HCT116 (cell line): ENCODE measurements around the gene COMMD3. TPM values are rescaled to one million over a fixed set of nuclear protein-coding genes. Genes with fewer than 3 reads are reported as not detected.

ENCODE experiments used
- ATAC-seq: fragments of 200-7000 bp; cut with Tn5 transposase; 2 replicates; pipeline ENCODE4 v1.9.1; 2020; ENCODE audit warnings: mild to moderate bottlenecking, moderate library complexity
- BruUV-seq: library from RNA; stranded (reverse); fragments of 400-500 nt; replicated peaks from 2 replicates; lab custom pipeline; 2021; lab: Mats Ljungman, UMichigan
- CTCF ChIA-PET: fragments of 300-600 bp; sonication (Branson Sonifier 250); formaldehyde crosslinking; loops from one replicate; lab custom pipeline; 2021; ENCODE audit warnings: antibody characterized with exemption; lab: Charles Lee
- POLR2A ChIA-PET: fragments of 300-600, 350-600 bp; sonication (Branson Sonifier 250); formaldehyde crosslinking; loops from one replicate; lab custom pipeline; 2021; ENCODE audit warnings: antibody characterized with exemption; lab: Charles Lee
- RAD21 ChIA-PET, 2 experiments: fragments of 300-600 bp; sonication (Branson Sonifier 250); formaldehyde crosslinking; loops; one replicate each; lab custom pipeline; 2023; ENCODE audit warnings: low total read pairs in 2 of 2; ENCODE audit not compliant: uncharacterized antibody in 2 of 2, unreplicated experiment in 2 of 2, low non-redundant PET in 1 of 2; lab: Charles Lee
- DNase-seq: peaks from one replicate; pipeline ENCODE4 v3.0.0-alpha.2; 2010; ENCODE audit warnings: low read depth, low spot score
- H2AFZ ChIP-seq: fragments of 200-600 bp; shearing (Covaris generic), sonication (generic); 2 replicates; pipeline ENCODE4 v1.6.1; 2017; ENCODE audit warnings: low read depth, mixed run types, mixed read lengths, antibody characterized with exemption, low read length; ENCODE audit not compliant: poor library complexity, severe bottlenecking
- H3K27ac ChIP-seq: 2 replicates; pipeline ENCODE4 v1.5.1; 2012; ENCODE audit warnings: low read depth, low read length
- H3K27me3 ChIP-seq: fragments of 200-600 bp; sonication (generic); 2 replicates; pipeline ENCODE4 v1.6.1; 2016; ENCODE audit warnings: mixed run types, low read length, mixed read lengths; ENCODE audit not compliant: insufficient read depth
- H3K36me3 ChIP-seq, 2 experiments: fragments of 200-500 bp in 1 of 2; fragments of 200-600 bp in 1 of 2; sonication (Bioruptor generic) in 1 of 2; sonication (generic) in 1 of 2; 2 replicates each; pipeline versions ENCODE4 v1.5.1 to v1.6.1; 2014 to 2016; ENCODE audit warnings: low read length in 2 of 2, inconsistent platforms in 1 of 2, mixed read lengths in 1 of 2, mixed run types in 1 of 2; ENCODE audit not compliant: insufficient read depth in 2 of 2, control insufficient read depth in 1 of 2
- H3K4me1 ChIP-seq, 2 experiments: fragments of 200-600 bp in 1 of 2; sonication (generic) in 1 of 2; 2 replicates each; pipeline versions ENCODE4 v1.5.1 to v1.6.1; 2012 to 2017; ENCODE audit warnings: low read length in 2 of 2, inconsistent platforms in 1 of 2, mild to moderate bottlenecking in 1 of 2, mixed read lengths in 1 of 2, mixed run types in 1 of 2, moderate library complexity in 1 of 2; ENCODE audit not compliant: insufficient read depth in 2 of 2, control insufficient read depth in 1 of 2
- H3K4me2 ChIP-seq: fragments of 200-600 bp; sonication (generic); 2 replicates; pipeline ENCODE4 v1.6.1; 2017; ENCODE audit warnings: mixed run types, low read length, mixed read lengths
- H3K4me3 ChIP-seq, 2 experiments: fragments of 200-600 bp in 1 of 2; sonication (generic) in 1 of 2; replicated peaks in 1 of 2; 2 replicates each; pipeline ENCODE4 v1.5.1; 2011 to 2016; ENCODE audit warnings: low read length in 2 of 2, control low read depth in 1 of 2, low read depth in 1 of 2, mild to moderate bottlenecking in 1 of 2, mixed read lengths in 1 of 2, mixed run types in 1 of 2
- H3K79me2 ChIP-seq: fragments of 200-600 bp; sonication (generic); 2 replicates; pipeline ENCODE4 v1.6.1; 2017; ENCODE audit warnings: mild to moderate bottlenecking, mixed run types, low read length, moderate library complexity, mixed read lengths; ENCODE audit not compliant: insufficient read depth
- H3K9ac ChIP-seq: fragments of 200-600 bp; sonication (generic); 2 replicates; pipeline ENCODE4 v1.6.1; 2016; ENCODE audit warnings: low read length, mixed read lengths
- H3K9me2 ChIP-seq: fragments of 200-600 bp; sonication (generic), shearing (Covaris generic); 2 replicates; pipeline ENCODE4 v1.6.1; 2017; ENCODE audit warnings: mixed run types, mild to moderate bottlenecking, moderate library complexity; ENCODE audit not compliant: insufficient read depth
- H3K9me3 ChIP-seq, 2 experiments: fragments of 200-500 bp in 1 of 2; fragments of 200-600 bp in 1 of 2; sonication (Bioruptor generic) in 1 of 2; sonication (generic) in 1 of 2; 2 replicates each; pipeline ENCODE4 v1.6.1; 2014 to 2017; ENCODE audit warnings: low read length in 2 of 2, mixed read lengths in 2 of 2, inconsistent platforms in 1 of 2, low read depth in 1 of 2, mild to moderate bottlenecking in 1 of 2, mixed run types in 1 of 2, moderate library complexity in 1 of 2; ENCODE audit not compliant: control insufficient read depth in 1 of 2, insufficient read depth in 1 of 2
- H4K20me1 ChIP-seq: fragments of 200-600 bp; sonication (generic), shearing (Covaris generic); 2 replicates; pipeline ENCODE4 v1.6.1; 2017; ENCODE audit warnings: mixed run types, mild to moderate bottlenecking, moderate library complexity; ENCODE audit not compliant: insufficient read depth
- ATF3 ChIP-seq: IDR thresholded peaks from 2 replicates; pipeline ENCODE4 v1.6.1; 2012
- CBX3 ChIP-seq: IDR thresholded peaks from 2 replicates; pipeline ENCODE4 v1.6.1; 2012; ENCODE audit warnings: low read depth
- CEBPB ChIP-seq: IDR thresholded peaks from 2 replicates; pipeline ENCODE4 v1.6.1; 2012; ENCODE audit warnings: low read depth
- ELF1 ChIP-seq: IDR thresholded peaks from 2 replicates; pipeline ENCODE4 v1.6.1; 2012; ENCODE audit warnings: low read depth, borderline replicate concordance
- EZH2 ChIP-seq: fragments of 200-600 bp; sonication (generic); IDR thresholded peaks from 2 replicates; pipeline ENCODE4 v1.6.1; 2017; ENCODE audit warnings: antibody characterized with exemption, mixed run types
- POLR2A ChIP-seq: IDR thresholded peaks from 2 replicates; pipeline ENCODE4 v1.7.0; 2011; ENCODE audit warnings: borderline replicate concordance; ENCODE audit not compliant: insufficient read depth, insufficient read length; ENCODE audit errors: extremely low read depth
- POLR2AphosphoS5 ChIP-seq: IDR thresholded peaks from 2 replicates; pipeline ENCODE4 v1.6.1; 2011; ENCODE audit warnings: mild to moderate bottlenecking, low read depth, low read length, moderate library complexity
- RAD21 ChIP-seq: IDR thresholded peaks from 2 replicates; pipeline ENCODE4 v1.6.1; 2012; ENCODE audit warnings: low read depth, mild to moderate bottlenecking
- REST ChIP-seq: IDR thresholded peaks from 2 replicates; pipeline ENCODE4 v1.6.1; 2012; ENCODE audit warnings: low read depth
- TCF7L2 ChIP-seq: IDR thresholded peaks from 2 replicates; pipeline ENCODE4 v1.7.0; 2011; ENCODE audit warnings: borderline replicate concordance, inconsistent platforms; ENCODE audit not compliant: insufficient read depth, insufficient read length; ENCODE audit errors: extremely low read depth
- YY1 ChIP-seq: IDR thresholded peaks from 2 replicates; pipeline ENCODE4 v1.6.1; 2011; ENCODE audit warnings: low read length, low read depth, moderate library complexity, mild to moderate bottlenecking; ENCODE audit not compliant: insufficient replicate concordance; ENCODE audit errors: extremely low read depth
- ZBTB33 ChIP-seq: IDR thresholded peaks from 2 replicates; pipeline ENCODE4 v1.6.1; 2011; ENCODE audit warnings: mild to moderate bottlenecking, low read length, moderate library complexity; ENCODE audit not compliant: insufficient replicate concordance; ENCODE audit errors: extremely low read depth
- ZFX ChIP-seq: fragments of 450-650 bp; IDR thresholded peaks from 2 replicates; pipeline ENCODE4 v1.6.1; 2017
- ZNF274 ChIP-seq: fragments of 200-500 bp; sonication (Bioruptor generic); IDR thresholded peaks from 2 replicates; pipeline ENCODE4 v1.6.1; 2014; ENCODE audit warnings: mild to moderate bottlenecking, low read depth, low read length, inconsistent platforms
- intact Hi-C: fragments of 100-400 bp; cut with micrococcal nuclease; formaldehyde crosslinking; loops from 2 replicates; pipeline ENCODE4 v1.10.0; 2022
- total RNA-seq: library from RNA; stranded (reverse); gene quantifications from one replicate; pipeline ENCODE4 v1.2.1, GENCODE V29; 2021; ENCODE audit not compliant: unreplicated experiment

Gene COMMD3
- total RNA-seq, 1 experiment from 2014 or later, result 43.0 TPM

GRCh38 chr10:22326145-22326702 is 10.0 kb downstream of the COMMD3 start:
- H3K27ac ChIP-seq, result peak overlapping the region; percentile 59
- peaks cover 20% of the 10 kb centered on the region; the same call in 1 of the 2 replicates for H4K20me1 ChIP-seq
- peak overlapping the region; percentile 46 to 62 for H3K4me3 ChIP-seq
- H3K9ac ChIP-seq, result peak overlapping the region; percentile 56
- peaks cover 17 to 27% of the 10 kb centered on the region in 2 experiments; a peak in 3 of 4 replicates for H3K36me3 ChIP-seq
- peaks cover 25% of the 10 kb centered on the region for H3K27me3 ChIP-seq
- DNase-seq (no peak), ATAC-seq (no peak)
- H3K4me2 ChIP-seq, result peak overlapping the region; percentile 82
- peaks cover 54% of the 10 kb centered on the region for H3K79me2 ChIP-seq
- no peaks in the 10 kb centered on the region for H3K9me3 ChIP-seq
- ChIA-PET RAD21 (no interaction called here), POLR2A (interaction anchor here (1.4 kb wide), 1 partner anchor 14 kb away, joined by 4 read pairs; no protein-coding TSS in a partner anchor), CTCF (no interaction called here)
- intact Hi-C loops, result no loop called here
- peaks cover 5 to 37% of the 10 kb centered on the region in 2 experiments; a peak in 3 of 4 replicates for H3K4me1 ChIP-seq
- TF ChIP-seq CBX3 (no peak), ZNF274 (no peak), YY1 (no peak), EZH2 (no peak), ZBTB33 (no peak), POLR2AphosphoS5 (no peak), ZFX (no peak), POLR2A (no peak), CEBPB (no peak), ELF1 (no peak), RAD21 (no peak), REST (no peak), ATF3 (no peak), TCF7L2 (no peak)
- H2AFZ ChIP-seq, result no peak overlapping the region
- TSS peak; percentile 4 for BruUV-seq
- no peaks in the 10 kb centered on the region for H3K9me2 ChIP-seq
